PFSK-1 (cell line): ENCODE results near the gene ZFHX3.

Source experiments
- FOXP2 ChIP-seq: optimal IDR thresholded peaks from 2 replicates; pipeline ENCODE3; 2011; ENCODE audit warnings: borderline replicate concordance, control low read depth, inconsistent platforms; ENCODE audit not compliant: insufficient read depth; ENCODE audit errors: extremely low read length, extremely low read depth
- POLR2AphosphoS5 ChIP-seq: IDR thresholded peaks from 2 replicates; pipeline ENCODE4 v1.6.1; 2012; ENCODE audit warnings: low read depth, mild to moderate bottlenecking, control low read depth, low read length, moderate library complexity
- SIN3A ChIP-seq: IDR thresholded peaks from 2 replicates; pipeline ENCODE4 v1.6.1; 2012; ENCODE audit warnings: mild to moderate bottlenecking, low read length, moderate library complexity, borderline replicate concordance; ENCODE audit not compliant: insufficient read depth
- TAF1 ChIP-seq: IDR thresholded peaks from 2 replicates; pipeline ENCODE4 v1.6.1; 2012; ENCODE audit warnings: low read length, control low read depth, borderline replicate concordance; ENCODE audit not compliant: insufficient read depth
- TF ChIP-seq, protein P1 (sequence below), 2 experiments: IDR thresholded peaks; 2 replicates each; pipeline versions ENCODE4 v1.6.1 to v1.8.0; 2011 to 2012; ENCODE audit warnings: low read depth in 2 of 2, low read length in 2 of 2, control low read depth in 1 of 2, inconsistent platforms in 1 of 2, mild to moderate bottlenecking in 1 of 2, moderate library complexity in 1 of 2; ENCODE audit not compliant: insufficient read depth in 1 of 2

Gene ZFHX3

GRCh38 chr16:73054125-73054484 is 6.2 kb upstream of the ZFHX3 start:
- TF ChIP-seq, protein P1, sequence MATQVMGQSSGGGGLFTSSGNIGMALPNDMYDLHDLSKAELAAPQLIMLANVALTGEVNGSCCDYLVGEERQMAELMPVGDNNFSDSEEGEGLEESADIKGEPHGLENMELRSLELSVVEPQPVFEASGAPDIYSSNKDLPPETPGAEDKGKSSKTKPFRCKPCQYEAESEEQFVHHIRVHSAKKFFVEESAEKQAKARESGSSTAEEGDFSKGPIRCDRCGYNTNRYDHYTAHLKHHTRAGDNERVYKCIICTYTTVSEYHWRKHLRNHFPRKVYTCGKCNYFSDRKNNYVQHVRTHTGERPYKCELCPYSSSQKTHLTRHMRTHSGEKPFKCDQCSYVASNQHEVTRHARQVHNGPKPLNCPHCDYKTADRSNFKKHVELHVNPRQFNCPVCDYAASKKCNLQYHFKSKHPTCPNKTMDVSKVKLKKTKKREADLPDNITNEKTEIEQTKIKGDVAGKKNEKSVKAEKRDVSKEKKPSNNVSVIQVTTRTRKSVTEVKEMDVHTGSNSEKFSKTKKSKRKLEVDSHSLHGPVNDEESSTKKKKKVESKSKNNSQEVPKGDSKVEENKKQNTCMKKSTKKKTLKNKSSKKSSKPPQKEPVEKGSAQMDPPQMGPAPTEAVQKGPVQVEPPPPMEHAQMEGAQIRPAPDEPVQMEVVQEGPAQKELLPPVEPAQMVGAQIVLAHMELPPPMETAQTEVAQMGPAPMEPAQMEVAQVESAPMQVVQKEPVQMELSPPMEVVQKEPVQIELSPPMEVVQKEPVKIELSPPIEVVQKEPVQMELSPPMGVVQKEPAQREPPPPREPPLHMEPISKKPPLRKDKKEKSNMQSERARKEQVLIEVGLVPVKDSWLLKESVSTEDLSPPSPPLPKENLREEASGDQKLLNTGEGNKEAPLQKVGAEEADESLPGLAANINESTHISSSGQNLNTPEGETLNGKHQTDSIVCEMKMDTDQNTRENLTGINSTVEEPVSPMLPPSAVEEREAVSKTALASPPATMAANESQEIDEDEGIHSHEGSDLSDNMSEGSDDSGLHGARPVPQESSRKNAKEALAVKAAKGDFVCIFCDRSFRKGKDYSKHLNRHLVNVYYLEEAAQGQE (IDR thresholded peaks at IDR 0.05; ENCODE audit: insufficient read depth in 1 of 2, low read depth in 2 of 2, low read length in 2 of 2), result no peak
- no peak for TF ChIP-seq TAF1
- no peak for TF ChIP-seq SIN3A
- TF ChIP-seq POLR2AphosphoS5, result no peak
- no peak for TF ChIP-seq FOXP2

GRCh38 chr16:73053364-73054124 is 5.6 kb upstream of the ZFHX3 start:
- TF ChIP-seq TAF1 (no peak), SIN3A (no peak), POLR2AphosphoS5 (no peak), FOXP2 (no peak)
- TF ChIP-seq, protein P1 (IDR thresholded peaks at IDR 0.05; ENCODE audit: insufficient read depth in 1 of 2, low read depth in 2 of 2, low read length in 2 of 2), result no peak

GRCh38 chr16:73053038-73053363 is 5.1 kb upstream of the ZFHX3 start:
- TF ChIP-seq TAF1, result no peak
- no peak for TF ChIP-seq POLR2AphosphoS5
- TF ChIP-seq SIN3A, result no peak
- TF ChIP-seq, protein P1 (IDR thresholded peaks at IDR 0.05; ENCODE audit: insufficient read depth in 1 of 2, low read depth in 2 of 2, low read length in 2 of 2), result no peak
- TF ChIP-seq FOXP2, result no peak

GRCh38 chr16:73052576-73052975 is 4.6 kb upstream of the ZFHX3 start:
- TF ChIP-seq POLR2AphosphoS5 (no peak), SIN3A (no peak), TAF1 (no peak), FOXP2 (no peak)
- TF ChIP-seq, protein P1 (IDR thresholded peaks at IDR 0.05; ENCODE audit: insufficient read depth in 1 of 2, low read depth in 2 of 2, low read length in 2 of 2), result no peak

DNA sequence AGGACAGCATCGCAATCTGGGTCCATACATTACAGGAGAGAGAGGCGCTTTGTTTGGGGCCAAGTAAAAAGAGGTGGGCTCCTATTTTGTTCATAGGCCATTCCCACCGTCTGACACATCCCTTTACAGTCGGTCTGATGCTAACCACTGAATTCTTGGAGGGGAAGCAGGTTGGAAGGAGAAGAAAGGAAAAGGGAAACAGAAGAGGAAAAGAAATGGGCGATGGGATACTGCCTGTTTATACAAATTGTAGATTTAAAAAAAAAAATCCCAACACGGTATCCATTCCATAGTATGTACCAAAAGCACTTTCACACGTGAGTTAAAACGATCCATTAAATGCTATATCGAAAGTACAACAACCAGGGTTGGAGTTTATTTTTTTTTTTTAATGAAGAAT is 4.0 kb upstream of the ZFHX3 start:
- TF ChIP-seq FOXP2 (no peak), POLR2AphosphoS5 (no peak), SIN3A (no peak)
- TF ChIP-seq, protein P1 (IDR thresholded peaks at IDR 0.05; ENCODE audit: insufficient read depth in 1 of 2, low read depth in 2 of 2, low read length in 2 of 2), result no peak
